GM12864 (cell line): ENCODE results near the gene KIF4A.

Experiments
- DNase-seq: peaks from one replicate; pipeline ENCODE4 v3.0.0-alpha.2; 2011; ENCODE audit warnings: low read depth
- H3K4me3 ChIP-seq: 2 replicates; pipeline ENCODE4 v1.5.1; 2011; ENCODE audit warnings: mild to moderate bottlenecking, low read depth, low read length, control low read depth
- TF ChIP-seq, protein P1 (sequence below): IDR thresholded peaks from 2 replicates; pipeline ENCODE4 v1.5.1; 2011; ENCODE audit warnings: low read depth, mild to moderate bottlenecking, moderate library complexity, low read length, control low read depth, inconsistent platforms; ENCODE audit errors: missing control alignments

KIF4A gene

DNA sequence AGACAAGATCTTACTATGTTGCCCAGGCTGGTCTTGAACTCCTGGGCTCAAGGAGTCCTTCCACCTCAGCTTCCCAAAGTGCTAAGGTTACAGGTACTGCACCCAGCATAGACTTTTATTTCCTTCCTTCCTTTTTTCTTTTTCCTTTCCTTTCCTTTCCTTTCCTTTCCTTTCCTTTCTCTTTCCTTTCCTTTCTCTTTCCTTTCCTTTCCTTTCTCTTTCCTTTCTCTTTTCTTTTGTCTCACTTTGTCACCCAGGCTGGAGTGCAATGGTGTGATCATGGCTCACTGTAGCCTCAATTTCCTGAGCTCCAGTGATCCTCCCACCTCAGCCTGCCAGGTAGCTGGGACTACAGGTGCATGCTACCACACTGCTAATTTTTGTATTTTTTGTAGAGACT is 174.1 kb downstream of the KIF4A start:
- TF ChIP-seq, protein P1, sequence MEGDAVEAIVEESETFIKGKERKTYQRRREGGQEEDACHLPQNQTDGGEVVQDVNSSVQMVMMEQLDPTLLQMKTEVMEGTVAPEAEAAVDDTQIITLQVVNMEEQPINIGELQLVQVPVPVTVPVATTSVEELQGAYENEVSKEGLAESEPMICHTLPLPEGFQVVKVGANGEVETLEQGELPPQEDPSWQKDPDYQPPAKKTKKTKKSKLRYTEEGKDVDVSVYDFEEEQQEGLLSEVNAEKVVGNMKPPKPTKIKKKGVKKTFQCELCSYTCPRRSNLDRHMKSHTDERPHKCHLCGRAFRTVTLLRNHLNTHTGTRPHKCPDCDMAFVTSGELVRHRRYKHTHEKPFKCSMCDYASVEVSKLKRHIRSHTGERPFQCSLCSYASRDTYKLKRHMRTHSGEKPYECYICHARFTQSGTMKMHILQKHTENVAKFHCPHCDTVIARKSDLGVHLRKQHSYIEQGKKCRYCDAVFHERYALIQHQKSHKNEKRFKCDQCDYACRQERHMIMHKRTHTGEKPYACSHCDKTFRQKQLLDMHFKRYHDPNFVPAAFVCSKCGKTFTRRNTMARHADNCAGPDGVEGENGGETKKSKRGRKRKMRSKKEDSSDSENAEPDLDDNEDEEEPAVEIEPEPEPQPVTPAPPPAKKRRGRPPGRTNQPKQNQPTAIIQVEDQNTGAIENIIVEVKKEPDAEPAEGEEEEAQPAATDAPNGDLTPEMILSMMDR = no peak
- DNase-seq = no peak

DNA sequence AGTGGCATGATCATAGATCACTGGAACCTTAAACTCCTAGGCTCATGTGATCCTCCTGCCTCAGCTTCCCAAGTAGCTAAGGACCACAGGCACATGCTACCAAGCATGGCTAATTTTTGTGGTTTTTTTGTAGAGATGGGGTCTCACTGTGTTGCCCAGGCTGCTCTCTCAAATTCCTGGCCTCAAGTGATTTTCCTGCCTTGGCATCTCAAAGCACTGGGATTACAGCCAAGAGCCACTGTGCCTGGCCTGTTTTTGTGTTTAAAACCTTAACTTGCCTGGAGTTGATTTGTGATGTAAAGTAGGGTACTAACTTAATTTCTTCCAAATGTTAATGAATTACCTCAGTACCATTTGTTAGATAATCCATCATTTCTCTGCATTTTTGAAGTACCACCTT is 177.1 kb downstream of the KIF4A start:
- DNase-seq = no peak
- H3K4me3 ChIP-seq = no peak overlapping the region
- TF ChIP-seq, protein P1 = no peak

More for the DNA sequence above, 174.1 kb downstream of the KIF4A start:
- no peak overlapping the region for H3K4me3 ChIP-seq

DNA sequence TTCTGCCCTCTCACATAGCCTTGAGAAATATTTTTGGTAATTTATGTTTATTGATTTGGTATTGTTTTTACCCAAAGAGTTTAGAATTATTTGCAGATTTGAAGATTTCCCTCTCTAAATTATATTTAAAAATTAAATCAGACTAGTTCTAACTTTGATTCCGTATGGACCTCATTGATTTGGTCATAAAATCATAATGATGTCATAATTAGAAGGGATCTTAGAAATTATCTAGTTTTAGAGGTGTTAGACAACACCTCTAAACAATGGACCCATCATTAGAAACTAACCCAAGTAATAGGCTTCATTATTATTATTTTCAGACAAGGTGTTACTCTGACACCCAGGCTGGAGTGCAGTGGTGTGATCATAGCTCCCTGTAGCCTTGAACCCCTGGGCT is 178.8 kb downstream of the KIF4A start:
- TF ChIP-seq, protein P1 = no peak
- H3K4me3 ChIP-seq = no peak overlapping the region
- DNase-seq = no peak
